Measurements from ENCODE around the gene TRAPPC3L. TPM values are rescaled to one million over a fixed set of nuclear protein-coding genes. Genes with fewer than 3 reads are reported as not detected.

Gene TRAPPC3L
- total and polyA plus RNA-seq, 2 of the 13 experiments (the other 11 are each of a cell fraction or from before 2014, with no cell fraction given): not detected

DNA sequence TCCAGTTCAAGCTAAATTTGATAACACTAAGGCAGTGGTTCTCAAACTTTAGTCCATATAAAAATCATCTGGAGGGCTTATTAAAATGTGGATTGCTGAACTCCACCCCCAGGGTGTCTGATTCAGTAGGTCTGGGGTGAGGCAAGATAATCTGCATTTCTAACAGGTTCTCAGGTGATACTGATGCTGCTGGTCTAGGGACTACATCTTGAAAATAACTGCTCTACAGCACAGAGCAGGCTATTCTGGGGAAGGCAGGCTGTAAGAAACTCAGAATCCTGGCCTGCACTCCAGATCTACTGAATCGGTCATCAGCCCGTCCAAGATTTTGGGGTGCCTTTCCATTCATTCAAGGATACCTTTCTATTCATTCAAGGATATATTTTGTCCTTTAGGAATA is 22.6 kb downstream of the TRAPPC3L start:
- 28% methylated on average over 2 of the region's 2 CpGs for WGBS (ENCODE audit: low lambda C conversion rate)
- no peak for ATAC-seq

More for the DNA sequence above, 22.6 kb downstream of the TRAPPC3L start:
- DNase-seq (ENCODE audit: low spot score) (no peak), FAIRE-seq (no peak)
- Histone ChIP-seq H3K36me3 (replicated peaks in 1 of 2; ENCODE audit: control insufficient read depth in 1 of 2, insufficient read depth in 2 of 2, low read length in 2 of 2) (no peaks in the 10 kb centered on the region), H3K4me3 (replicated peaks in 1 of 3; ENCODE audit: insufficient read depth in 1 of 3, low read depth in 2 of 3, low read length in 3 of 3) (no peak overlapping the region), H3K27me3 (ENCODE audit: control insufficient read depth in 1 of 2, insufficient read depth in 2 of 2, low read length in 2 of 2) (no peaks in the 10 kb centered on the region), H3K9me3 (ENCODE audit: low read length) (no peaks in the 10 kb centered on the region), H4K20me1 (ENCODE audit: insufficient read depth, low read length) (no peaks in the 10 kb centered on the region), H2AFZ (ENCODE audit: low read length) (no peak overlapping the region), H3K4me1 (ENCODE audit: insufficient read depth, low read length) (no peaks in the 10 kb centered on the region), H3K9ac (ENCODE audit: insufficient read depth, low read depth, low read length) (no peak overlapping the region), H3K79me2 (ENCODE audit: insufficient read depth, low read length) (no peaks in the 10 kb centered on the region), H3K27ac (ENCODE audit: extremely low read length, insufficient read depth, low read length) (no peak overlapping the region), H3K4me2 (ENCODE audit: low read depth, low read length) (no peak overlapping the region)
- BruUV-seq (replicated peaks): no TSS peak
- CTCF ChIA-PET (ENCODE audit: low intra/inter-chr PET ratio, low total read pairs): no interaction called here
- TF ChIP-seq, protein P1, sequence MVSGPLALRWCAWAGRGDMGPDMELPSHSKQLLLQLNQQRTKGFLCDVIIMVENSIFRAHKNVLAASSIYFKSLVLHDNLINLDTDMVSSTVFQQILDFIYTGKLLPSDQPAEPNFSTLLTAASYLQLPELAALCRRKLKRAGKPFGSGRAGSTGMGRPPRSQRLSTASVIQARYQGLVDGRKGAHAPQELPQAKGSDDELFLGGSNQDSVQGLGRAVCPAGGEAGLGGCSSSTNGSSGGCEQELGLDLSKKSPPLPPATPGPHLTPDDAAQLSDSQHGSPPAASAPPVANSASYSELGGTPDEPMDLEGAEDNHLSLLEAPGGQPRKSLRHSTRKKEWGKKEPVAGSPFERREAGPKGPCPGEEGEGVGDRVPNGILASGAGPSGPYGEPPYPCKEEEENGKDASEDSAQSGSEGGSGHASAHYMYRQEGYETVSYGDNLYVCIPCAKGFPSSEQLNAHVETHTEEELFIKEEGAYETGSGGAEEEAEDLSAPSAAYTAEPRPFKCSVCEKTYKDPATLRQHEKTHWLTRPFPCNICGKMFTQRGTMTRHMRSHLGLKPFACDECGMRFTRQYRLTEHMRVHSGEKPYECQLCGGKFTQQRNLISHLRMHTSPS (CRISPR knock-in tag; IDR thresholded peaks at IDR 0.05; ENCODE audit: low read depth): no peak
- TF ChIP-seq, protein P2, sequence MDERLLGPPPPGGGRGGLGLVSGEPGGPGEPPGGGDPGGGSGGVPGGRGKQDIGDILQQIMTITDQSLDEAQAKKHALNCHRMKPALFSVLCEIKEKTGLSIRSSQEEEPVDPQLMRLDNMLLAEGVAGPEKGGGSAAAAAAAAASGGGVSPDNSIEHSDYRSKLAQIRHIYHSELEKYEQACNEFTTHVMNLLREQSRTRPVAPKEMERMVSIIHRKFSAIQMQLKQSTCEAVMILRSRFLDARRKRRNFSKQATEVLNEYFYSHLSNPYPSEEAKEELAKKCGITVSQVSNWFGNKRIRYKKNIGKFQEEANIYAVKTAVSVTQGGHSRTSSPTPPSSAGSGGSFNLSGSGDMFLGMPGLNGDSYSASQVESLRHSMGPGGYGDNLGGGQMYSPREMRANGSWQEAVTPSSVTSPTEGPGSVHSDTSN (CRISPR knock-in tag; IDR thresholded peaks at IDR 0.05): no peak
- TF ChIP-seq REXO4 (CRISPR knock-in tag; IDR thresholded peaks at IDR 0.05; ENCODE audit: borderline replicate concordance) (no peak), ZNF891 (CRISPR knock-in tag; IDR thresholded peaks at IDR 0.05) (no peak), ZNF207 (IDR thresholded peaks at IDR 0.05; ENCODE audit: borderline replicate concordance) (no peak), MAZ (IDR thresholded peaks at IDR 0.05; ENCODE audit: borderline replicate concordance, low read depth, low read length) (no peak), MAZ (CRISPR knock-in tag; IDR thresholded peaks at IDR 0.05; ENCODE audit: low read depth) (no peak)
- TF ChIP-seq, protein P3, sequence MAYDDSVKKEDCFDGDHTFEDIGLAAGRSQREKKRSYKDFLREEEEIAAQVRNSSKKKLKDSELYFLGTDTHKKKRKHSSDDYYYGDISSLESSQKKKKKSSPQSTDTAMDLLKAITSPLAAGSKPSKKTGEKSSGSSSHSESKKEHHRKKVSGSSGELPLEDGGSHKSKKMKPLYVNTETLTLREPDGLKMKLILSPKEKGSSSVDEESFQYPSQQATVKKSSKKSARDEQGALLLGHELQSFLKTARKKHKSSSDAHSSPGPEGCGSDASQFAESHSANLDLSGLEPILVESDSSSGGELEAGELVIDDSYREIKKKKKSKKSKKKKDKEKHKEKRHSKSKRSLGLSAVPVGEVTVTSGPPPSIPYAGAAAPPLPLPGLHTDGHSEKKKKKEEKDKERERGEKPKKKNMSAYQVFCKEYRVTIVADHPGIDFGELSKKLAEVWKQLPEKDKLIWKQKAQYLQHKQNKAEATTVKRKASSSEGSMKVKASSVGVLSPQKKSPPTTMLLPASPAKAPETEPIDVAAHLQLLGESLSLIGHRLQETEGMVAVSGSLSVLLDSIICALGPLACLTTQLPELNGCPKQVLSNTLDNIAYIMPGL (CRISPR knock-in tag; IDR thresholded peaks at IDR 0.05; ENCODE audit: borderline replicate concordance in 1 of 2, low read depth in 1 of 2): no peak
- TF ChIP-seq, protein P4, sequence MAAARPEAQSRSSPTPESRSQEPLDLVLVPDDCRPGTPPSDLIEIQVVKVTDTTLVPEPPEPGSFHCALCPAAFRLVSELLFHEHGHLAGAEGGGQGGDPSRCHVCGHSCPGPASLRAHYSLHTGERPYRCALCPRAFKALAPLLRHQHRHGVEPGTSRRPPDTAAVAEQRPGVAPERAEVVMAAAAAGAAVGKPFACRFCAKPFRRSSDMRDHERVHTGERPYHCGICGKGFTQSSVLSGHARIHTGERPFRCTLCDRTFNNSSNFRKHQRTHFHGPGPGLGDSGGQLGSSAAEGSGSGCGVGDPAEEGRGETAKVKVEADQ (CRISPR knock-in tag; IDR thresholded peaks at IDR 0.05; ENCODE audit: borderline replicate concordance): no peak
- intact Hi-C loops (cut with micrococcal nuclease; ENCODE audit: unreplicated experiment) (no loop called here), in situ Hi-C loops (cut with HindIII; ENCODE audit: extremely low pct_ligation_motif_present, low pct_unique_long_range_greater_than_20kb) (no loop called here)
- POLR2A ChIA-PET: no interaction called here

Measured in HepG2 (cell line).